Stimulated activated CD4-positive, alpha-beta T cell treated with anti-CD3 and anti-CD28 coated beads, Interleukin-1b, Interleukin-23, amount 100 ng/mL, for 1 hour (primary cell): ENCODE measurements around the gene RITA1.
"Not testable (repeated sequence)": the region's sequence is repeated elsewhere in the genome, so short reads cannot be mapped to it uniquely, and the experiment has no call there.

Experiments
- DNase-seq, 2 donors: peaks; one replicate each; pipeline ENCODE4 v3.0.0-alpha.2; 2020; ENCODE audit warnings: low read depth in 2 of 2

The RITA1 gene

DNA sequence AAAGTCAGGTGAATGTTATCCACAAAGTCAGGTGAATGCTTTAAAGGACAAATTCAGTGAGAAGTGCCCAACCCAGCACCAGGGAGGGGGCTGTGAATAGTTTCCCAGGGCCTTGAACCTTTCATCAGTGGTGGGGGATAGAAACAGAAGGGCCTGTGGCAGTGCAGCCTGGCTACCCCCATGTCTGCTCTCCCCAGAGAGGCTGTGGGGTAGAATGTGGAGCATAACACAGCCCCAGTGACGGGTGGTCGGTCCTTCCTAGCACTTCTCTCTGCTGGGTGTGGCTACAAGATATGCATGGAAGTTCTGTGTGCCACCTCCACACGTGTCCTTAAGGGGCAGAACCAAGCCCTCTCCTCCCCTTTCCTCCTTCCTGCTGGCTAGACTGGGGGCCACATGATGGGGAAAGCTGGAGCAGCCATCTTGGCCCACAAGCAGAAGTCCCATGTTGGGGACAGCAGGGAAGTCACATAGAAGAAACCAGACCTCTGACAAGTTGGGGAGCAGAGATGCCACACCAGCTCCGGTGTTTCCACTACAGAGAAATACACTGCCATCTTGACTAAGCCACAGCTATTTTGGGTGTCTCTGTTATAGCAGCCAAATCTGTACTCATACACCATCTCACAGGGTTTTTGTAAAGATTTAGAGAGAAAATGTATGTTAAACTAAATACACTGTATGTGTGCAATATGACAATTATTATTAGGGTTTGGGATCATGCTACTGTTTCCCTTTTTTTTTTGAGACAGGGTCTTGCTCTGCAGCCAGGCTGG, 17.0 kb downstream of the RITA1 start:
- no peak for DNase-seq

DNA sequence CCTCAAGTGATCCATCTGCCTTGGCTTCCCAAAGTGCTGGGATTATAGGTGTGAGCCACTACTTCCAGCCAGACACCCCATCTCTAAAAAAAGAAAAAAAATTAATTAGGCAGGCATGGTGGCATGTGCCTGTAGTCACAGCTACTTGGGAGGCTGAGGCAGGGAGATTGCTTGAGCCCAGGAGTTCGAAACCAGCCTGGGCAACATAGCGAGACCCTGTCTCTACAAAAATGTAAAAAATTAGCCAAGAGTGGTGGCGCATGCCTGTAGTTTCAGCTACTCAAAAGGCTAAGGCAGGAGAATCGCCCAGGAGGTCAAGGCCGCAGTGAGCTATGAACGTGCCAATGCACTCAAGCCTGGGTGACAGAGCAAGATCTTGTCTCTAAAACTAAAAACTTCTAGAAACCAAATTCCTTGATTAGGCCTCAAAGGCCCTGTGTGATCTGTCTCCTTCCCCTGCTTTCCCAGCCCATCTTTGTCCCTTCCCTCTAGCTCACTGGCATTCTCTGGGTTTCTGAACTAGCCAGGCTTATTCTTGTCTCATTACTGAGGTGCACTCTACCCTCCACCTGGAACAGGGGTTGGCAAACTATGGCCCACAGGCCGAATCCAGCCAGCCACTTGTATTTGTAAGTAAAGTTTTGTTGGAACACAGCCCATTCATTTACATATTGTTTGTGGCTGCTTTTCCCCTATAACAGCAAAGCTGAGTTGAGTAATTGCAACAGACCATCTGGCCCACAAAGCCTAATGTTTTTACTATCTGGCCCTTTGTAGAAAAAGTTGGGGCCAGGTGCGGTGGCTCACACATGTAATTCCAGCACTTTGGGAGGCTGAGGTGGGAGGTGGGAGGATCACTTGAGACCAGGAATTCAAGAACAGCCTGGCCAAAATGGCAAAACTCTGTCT, 18.6 kb downstream of the RITA1 start:
- no peak for DNase-seq

DNA sequence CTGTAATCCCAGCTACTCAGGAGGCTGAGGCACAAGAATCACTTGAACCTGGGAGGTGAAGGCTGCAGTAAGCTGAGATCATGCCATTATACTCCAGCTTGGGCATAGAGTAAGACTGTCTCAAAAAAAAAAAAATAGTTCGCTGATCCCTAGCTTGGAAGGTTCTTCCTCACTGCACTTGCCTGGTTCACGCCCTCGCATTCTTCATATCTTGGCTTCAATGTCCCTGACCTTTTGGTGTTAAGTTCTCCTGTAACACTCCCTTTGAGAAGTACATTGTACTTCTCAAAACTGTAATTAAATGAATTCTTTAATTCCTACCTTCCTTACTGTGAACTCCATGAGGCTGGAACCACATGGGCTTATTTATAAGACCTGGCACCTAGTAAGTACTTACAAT, 19.3 kb downstream of the RITA1 start:
- no peak for DNase-seq

DNA sequence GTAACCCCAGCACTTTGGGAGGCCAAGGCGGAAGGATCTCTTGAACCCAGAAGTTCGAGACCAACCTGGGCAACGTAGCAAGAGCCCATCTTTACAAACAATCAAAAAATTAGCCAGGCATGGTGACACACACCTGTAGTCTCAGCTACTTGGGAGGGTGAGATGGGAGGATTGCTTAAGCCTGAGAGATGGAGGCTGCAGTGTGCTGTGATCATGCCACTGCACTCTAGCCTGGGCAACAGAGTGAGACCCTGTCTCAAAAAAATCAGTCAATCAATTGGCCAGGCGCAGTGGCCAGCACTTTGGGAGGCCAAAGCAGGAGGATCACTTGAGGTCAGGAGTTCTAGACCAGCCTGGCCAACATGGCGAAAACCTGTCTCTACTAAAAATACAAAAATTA, 21.3 kb downstream of the RITA1 start:
- not testable (repeated sequence) for DNase-seq

DNA sequence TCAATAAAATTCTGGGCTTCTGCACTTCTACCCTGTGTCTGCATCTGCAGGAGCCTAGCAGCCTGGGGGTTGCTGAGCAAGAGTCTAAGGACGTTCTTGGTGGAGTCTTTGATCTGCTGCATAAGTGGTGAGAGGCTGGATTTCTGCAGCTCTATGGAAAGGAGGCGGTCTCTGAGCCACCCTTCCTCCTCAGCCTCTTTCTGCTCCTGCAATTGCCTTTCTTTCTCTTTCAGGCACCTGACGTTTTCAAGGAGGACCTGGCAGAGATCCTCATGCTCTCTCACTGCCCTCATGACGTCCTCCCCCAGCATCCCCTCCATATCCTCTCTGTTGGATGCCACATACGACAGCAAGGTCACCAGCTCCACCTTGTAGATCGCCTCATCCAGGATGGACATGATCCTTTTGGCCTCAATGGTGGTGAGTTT, 22.1 kb downstream of the RITA1 start:
- no peak for DNase-seq

DNA sequence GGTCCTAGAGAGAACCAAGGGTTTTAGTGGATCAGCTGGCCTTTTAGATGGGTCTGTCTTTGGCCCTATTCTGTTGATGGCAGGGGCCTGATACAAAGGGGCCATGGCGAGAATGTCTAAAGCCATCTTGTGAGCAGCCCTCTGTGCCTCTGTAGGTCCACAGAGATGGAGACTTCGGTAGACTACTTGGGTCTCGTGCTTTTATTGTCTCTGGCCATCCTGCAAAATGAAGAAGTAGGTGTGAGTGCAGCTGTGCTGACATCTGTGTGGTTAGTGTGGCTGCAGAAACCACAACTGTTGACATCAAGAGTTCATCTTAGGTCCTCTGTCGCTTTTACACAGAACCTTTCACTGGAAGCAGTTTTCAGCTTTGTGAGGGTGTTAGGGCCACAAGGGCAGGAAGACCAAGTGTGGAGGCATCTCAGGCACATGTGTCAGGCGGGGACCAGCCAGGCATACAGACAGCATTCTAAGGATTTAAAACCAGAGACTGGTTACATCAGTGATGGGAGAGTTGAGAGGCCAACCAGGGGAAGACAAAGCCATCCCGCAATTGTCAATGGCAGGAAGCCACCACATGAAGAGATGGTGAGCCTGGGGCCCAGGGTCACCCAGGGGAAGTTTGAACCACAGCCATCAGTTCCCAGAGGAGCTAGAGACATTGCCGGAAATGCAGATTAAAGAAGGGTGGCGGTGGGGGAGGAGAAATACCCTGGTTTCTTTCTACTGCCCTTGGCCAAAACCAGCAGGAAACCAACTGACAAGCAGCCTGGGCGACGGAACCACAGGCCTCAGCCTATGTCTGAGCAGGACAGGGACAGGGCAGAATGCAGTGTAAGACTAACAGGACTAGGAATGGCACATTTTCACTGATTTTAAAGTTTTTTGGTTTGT, 22.8 kb downstream of the RITA1 start:
- no peak for DNase-seq

DNA sequence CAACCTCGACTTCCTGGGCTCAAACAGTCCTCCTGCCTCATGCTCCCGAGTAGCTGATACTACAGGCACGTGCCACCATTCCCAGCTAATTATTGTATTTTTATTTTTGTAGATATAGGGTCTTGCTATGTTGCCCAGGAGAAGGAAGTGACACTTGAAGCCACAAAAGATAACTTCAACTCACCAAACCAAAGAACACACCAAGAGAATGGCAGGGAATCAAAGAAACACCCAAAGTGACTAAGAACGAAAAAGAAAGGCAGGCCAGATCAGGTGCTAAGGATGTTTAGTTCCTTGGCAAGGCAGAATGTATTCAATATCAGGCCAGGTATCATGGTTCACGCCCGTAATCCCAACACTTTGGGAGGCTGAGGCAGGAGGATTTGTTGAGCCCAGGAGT, 25.6 kb downstream of the RITA1 start:
- no peak for DNase-seq

DNA sequence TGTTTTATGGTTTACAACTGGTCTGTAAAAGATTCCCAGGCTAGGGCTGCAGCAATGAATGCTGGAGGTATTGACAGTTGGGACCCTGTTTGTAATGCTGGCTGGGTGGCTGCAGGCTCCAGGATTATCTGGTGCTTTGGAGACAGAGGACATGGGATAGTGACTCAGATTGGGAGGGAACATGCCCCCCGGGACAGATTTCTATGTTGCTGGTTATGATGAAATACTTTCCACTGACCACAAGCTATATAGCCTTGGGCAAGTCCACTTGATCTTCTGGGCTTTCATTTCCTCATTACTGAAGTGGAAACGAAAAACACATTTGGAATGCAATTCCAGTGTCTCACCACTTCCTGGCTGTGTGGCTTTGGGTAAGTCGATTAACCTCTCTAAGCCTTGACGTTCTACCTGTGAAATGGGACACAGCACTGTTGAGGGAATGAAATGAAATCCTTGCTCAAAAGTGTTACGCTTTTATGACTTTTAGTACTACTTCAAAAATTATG, 29.4 kb downstream of the RITA1 start:
- DNase-seq, result no peak

DNA sequence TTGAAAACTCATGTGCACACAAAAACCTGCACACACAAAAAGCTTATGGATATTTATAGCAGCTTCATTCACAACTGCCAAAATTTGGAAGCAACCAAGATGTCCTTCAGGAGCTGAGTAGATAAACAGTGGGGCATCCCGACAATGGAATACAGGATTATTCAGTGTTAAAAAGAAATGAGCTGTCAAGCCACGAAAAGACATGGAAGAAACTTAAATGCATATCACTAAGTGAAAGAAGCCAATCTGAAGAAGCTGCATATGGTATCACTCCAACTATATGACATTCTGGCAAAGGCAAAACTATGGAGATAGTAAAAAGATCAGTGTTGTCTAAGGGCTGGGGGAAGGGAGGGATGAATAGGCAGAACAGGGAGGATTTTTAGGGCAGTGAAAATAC, 30.5 kb downstream of the RITA1 start:
- DNase-seq, result no peak

DNA sequence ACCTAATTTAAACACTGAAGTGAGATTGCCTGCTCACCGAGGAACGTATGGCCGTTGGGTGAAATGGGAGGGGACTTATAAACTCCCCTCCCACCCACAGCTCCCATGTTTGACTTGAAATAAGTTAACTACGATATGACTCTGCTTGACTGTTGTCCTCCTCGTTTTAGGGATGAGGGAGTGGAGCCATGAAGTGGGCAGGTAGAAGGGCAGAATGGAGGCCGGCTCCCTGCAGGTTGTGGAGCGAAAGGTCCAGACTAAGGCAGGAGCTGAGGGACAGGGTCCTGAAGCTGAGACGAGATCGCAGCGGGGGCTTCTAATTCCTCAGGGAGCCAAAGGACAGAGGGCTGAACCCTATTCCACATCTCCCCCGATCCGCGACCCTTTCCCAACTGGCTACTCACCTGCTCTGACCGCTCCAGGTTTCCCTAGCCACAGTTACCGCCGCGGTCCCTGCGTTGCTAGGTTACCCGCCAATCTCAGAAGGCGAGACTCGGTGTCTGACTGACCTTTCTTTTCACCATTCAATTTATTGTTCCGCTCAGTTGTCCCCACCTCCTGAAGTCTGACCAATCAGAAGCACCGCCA, 35.2 kb downstream of the RITA1 start:
- no peak for DNase-seq

DNA sequence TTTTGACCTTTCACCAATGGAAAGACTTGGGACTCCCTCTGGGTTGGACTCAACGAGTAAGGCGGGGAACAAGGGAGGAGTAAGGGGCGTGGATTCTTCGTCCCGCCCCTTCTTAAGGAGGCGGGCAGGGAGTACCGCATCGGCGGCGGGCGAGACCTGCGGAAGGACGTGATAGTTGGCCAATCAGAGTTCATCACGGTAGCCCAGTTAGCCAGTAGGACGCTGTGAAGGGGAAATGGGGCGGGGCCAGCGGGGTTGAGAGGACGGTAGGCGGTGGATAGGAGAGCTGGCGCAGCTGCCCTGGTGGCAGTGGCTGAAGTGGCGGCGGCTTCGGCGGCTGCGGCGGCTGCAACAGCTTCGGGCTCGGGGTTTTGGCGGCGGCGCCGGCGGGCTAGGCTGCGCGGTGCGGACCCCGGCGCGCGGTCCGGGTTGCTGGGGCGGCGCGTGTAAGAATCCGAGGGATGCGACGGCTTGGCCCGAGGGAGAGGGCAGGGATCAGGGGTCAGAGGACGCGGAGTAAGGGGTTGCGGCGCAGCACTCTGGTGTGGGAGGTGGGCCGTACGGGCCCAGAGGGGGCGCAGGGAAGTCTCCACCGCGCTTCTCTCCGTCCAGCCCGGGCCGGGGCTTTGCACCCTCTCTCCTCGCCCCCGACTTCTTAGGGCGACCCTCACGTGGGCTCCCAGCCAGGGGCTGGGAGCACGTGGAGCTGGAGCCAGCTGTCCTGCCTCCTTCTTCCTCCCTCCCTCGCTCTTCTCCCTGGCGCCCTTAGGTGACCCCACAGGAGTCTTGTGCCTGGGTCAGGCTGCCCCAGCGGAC, 35.9 kb downstream of the RITA1 start, which contains the start of gene TPCN1:
TSS of gene TPCN1 (plus strand) at position 284 of the 816 bp plus-strand sequence. CDS start 5,389 bp downstream, outside the sequence.
- DNase-seq, result peak; percentile 96 to 98

DNA sequence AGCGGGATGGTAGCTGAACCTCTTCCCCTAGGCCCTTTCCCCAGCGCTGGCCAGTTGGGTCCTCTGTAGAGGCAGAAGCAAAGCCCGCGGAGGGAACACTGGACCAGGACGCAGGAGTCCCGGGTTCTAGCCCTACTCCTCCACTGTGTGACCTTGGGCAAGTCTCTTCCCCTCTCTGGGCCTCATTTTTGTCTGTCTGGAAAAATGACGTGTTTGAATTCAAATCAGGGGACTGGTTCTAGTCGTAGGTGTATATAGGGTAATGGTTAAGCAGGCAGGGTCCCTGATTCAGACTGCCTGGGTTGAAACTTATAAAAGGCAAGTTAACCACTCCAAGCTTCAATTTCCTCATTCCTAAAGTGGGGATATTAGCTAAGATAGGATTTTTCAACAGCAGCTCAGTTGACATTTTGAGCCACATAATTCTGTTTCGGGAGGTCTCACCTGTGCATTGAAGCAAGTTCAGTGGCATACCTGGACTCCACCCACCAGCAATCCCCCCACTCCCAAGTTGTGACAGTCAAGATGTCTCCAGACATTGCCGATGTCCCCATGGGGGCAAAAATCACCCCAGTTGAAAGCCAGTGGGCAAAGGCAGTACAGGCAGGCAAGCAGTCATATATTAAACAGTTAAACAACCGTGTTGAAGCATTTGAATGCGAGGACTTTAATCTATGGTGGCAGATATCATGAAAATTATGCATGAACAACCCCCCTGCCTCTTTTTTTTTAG, 36.6 kb downstream of the RITA1 start:
- DNase-seq, result no peak

DNA sequence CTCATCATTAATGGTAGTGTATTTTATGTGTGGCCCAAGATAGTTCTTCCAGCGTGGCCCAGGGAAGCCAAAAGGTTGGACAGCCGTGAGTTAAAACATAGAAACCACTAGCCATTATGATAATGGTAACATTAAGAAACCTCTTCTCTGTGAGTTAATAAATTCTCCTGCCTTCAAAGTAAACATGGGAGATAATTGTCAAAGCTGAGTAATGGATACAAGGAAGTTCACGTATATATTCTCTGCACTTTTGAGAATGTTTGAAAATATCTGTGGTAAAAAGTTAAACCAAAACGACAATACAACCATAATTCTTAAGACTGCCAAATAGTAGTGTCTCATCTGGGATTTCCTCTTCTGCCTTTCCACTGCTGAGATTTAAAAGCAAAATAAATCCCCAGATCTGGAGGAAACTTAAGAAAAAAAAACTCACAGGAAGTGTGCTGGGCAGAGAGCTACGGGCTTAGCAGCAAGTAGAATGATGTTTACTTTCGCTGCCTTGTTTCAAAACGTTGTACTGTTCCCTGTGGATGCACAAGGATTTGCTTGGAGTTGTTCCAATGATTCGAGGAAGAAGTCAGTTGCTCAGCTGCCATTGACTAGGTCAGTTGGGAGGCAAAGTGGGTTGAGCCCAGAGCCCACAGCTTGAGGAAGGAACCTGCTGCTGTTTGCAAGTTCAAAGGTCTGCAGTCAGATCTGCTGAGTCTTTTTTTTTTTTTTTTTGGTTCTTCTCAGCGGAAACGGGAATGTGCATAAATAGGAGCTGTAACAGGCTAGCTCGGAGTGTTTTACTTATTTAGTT, 37.4 kb downstream of the RITA1 start:
- no peak for DNase-seq

DNA sequence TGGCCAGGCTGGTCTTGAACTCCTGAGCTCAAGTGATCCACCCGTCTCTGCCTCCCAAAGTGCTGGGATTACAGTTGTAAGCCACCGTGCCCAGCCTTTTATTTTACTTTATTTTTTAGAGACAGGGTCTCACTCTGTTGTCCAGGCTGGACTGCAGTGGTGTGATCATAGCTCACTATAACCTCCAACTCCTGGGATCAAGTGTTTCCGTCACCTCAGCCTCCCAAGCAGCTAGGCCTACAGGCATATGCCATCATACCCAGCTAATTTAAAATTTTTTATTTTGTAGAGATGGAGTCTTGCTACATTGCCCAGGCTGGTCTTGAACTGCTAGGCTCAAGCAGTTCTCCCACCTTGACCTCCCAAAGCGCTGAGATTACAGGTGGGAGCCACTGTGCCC, 39.4 kb downstream of the RITA1 start:
- no peak for DNase-seq

DNA sequence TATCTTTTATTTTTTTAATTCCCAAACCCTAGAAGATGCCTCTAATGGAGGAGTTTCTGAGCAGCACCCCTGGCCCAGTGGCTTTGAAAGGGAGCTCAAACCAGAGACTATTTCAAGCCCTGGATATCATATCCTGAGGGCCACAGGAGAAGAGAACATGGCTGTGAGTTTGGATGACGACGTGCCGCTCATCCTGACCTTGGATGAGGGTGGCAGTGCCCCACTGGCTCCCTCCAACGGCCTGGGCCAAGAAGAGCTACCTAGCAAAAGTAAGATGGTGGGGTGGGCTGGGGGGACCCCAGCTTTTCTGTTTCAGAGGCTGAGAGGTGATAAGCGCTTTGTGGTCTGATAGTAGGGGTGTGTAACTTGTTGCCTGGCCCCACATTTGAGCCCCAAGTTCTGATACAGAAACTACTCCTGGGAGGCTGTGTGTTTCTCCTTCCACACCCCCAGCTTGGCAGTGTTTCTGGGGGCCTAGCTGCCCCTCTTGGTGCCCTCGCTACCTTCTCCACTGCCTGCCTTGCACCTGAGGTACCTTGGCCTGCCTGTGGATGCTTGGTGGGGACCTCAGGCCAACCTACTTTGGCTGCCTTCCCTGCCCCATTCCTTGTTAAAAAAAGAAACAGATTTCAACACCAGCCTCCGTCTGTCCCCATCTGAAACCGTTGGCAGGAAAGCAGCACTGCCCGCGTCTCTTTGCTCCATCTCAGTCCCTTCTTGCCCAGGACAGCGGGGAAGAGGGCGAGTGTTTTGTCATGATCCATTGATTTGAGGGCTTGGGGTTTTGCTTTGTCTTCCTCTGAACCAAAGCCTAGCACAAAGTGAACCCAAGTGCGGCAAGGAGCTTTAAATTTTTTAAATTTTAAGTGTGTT, 41.4 kb downstream of the RITA1 start:
- no peak for DNase-seq

DNA sequence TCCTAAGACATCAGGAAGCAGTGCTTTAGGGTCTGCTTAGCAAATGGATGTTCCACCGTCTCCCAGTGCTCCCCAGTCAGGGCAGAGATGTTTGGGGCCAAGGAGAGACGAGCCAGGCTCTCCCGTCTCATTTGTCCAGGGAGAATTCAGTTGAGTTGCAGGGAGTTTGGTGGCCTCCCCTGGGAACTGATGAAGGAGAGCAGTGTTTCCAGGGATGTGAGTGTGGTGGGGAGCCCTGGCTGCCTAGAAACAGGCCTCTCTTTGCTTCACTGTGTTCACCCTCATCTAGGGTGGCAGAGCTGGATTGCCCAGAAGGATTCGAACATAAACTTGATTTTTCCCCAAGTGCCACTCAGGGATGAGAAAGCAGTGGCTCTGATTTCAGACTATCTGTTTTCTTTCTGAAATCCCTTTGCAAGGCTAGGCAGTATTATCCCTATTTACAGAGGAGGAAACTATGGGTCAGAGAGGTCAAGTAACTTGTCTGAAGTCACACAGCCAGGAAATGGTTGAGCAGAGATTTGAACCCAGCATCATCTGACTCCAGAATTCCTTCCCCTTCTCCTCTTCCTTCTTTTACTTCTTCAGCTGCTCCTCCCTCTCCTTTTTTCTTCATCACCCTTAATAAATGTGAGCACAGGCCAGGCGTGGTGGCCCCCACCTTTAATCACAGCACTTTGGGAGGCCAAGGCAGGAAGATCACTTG, 42.3 kb downstream of the RITA1 start:
- DNase-seq, result no peak

DNA sequence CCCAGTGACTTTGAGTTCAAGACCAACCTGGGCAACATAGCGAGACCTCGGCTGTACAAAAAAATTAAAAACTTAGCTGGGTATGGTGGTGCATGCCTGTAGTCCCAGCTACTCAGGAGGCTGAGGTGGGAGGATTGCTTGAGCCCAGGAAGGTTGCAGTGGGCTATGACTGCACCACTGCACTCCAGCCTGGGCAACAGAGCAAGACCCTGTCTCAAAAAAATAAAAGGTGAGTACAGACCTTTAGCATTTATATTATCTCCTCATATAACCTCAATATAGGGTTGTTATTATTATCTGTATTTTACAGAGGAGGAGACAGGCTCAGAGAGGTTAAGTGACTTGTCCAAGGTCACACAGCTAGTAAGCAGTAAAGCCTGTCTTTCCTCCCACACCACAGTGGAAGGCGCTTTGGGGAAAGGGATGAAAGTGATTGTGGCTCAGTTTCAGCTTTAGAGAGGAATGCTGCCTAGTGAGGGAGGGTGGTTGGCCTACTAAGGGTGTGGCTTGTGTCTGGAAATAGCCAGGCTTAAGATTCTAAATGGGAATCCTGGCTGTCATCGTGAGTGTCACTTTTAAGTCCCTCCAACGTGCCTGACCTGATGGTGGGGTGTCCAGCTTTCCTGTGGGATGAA, 43.0 kb downstream of the RITA1 start:
- no peak for DNase-seq
